Measurements from ENCODE around the gene MRPS33. TPM values are rescaled to one million over a fixed set of nuclear protein-coding genes. Genes with fewer than 3 reads are reported as not detected.

Gene MRPS33
- total and polyA plus RNA-seq, 2 donors (not counting 3 experiments of a cell fraction or from before 2014, with no cell fraction given): 13.5 to 34.1 TPM

- no peaks in the 10 kb centered on the region for H3K4me1 ChIP-seq (ENCODE audit: control insufficient read depth, extremely low read depth, insufficient read depth, low read length)
- H3K27me3 ChIP-seq (ENCODE audit: control insufficient read depth in 2 of 2, insufficient read depth in 2 of 2, low read length in 2 of 2): peaks cover 0 to 1% of the 10 kb centered on the region in 2 experiments
- no peaks in the 10 kb centered on the region for H3K9me3 ChIP-seq (replicated peaks; ENCODE audit: control insufficient read depth, insufficient read depth, low read length)
- H3K9ac ChIP-seq (replicated peaks; ENCODE audit: extremely low read depth, insufficient read depth, low read length): no peak overlapping the region
- intact Hi-C loops (cut with micrococcal nuclease) (no loop called here), dilution Hi-C loops (cut with MboI; ENCODE audit: extremely low pct_ligation_motif_present, low sequenced_read_pairs) (no loop called here)
- H3K36me3 ChIP-seq (ENCODE audit: control insufficient read depth in 2 of 2, extremely low read depth in 1 of 2, insufficient read depth in 2 of 2, low read length in 2 of 2): no peaks in the 10 kb centered on the region
- no peak overlapping the region for H3K4me3 ChIP-seq (replicated peaks in 1 of 3; ENCODE audit: insufficient read depth in 1 of 3, low read depth in 1 of 3, low read length in 3 of 3)
- TF ChIP-seq POLR2A (IDR thresholded peaks at IDR 0.05; ENCODE audit: low read depth, low read length) (no peak), EZH2 (IDR thresholded peaks at IDR 0.05; ENCODE audit: borderline replicate concordance, low read depth, low read length, severe bottlenecking) (no peak), MAX (IDR thresholded peaks at IDR 0.05; ENCODE audit: insufficient read depth, insufficient read length) (no peak), CTCF (IDR thresholded peaks at IDR 0.05; ENCODE audit: extremely low read depth in 1 of 2, insufficient read depth in 1 of 2, low read depth in 1 of 2, low read length in 2 of 2) (no peak), GATA2 (IDR thresholded peaks at IDR 0.05; ENCODE audit: insufficient read depth, insufficient read length, low read depth, low read length) (no peak), FOS (IDR thresholded peaks at IDR 0.05; ENCODE audit: borderline replicate concordance, insufficient read depth, low read length) (no peak), MYC (IDR thresholded peaks at IDR 0.05; ENCODE audit: low read depth, low read length) (no peak), POLR2AphosphoS5 (IDR thresholded peaks at IDR 0.05; ENCODE audit: insufficient read depth, low read depth, low read length) (no peak), JUN (IDR thresholded peaks at IDR 0.05; ENCODE audit: borderline replicate concordance, insufficient read depth, insufficient read length, low read depth) (no peak)
- no peaks in the 10 kb centered on the region for H3K79me2 ChIP-seq (ENCODE audit: control insufficient read depth, insufficient read depth, low read length)
- no TSS peak for BruUV-seq (replicated peaks)
- no peaks in the 10 kb centered on the region for H3K9me1 ChIP-seq (replicated peaks; ENCODE audit: control insufficient read depth, extremely low read depth, insufficient read depth, low read length)
- DNase-seq (ENCODE audit: low read depth, low spot score) (no peak), FAIRE-seq (no peak)
- H2AFZ ChIP-seq (ENCODE audit: low read depth, low read length): no peak overlapping the region
- no peak overlapping the region for H3K4me2 ChIP-seq (ENCODE audit: insufficient read depth, low read length)
- H3K27ac ChIP-seq (ENCODE audit: insufficient read depth, low read depth, low read length): no peak overlapping the region
- CTCF ChIA-PET: no interaction called here
- POLR2A ChIA-PET: no interaction called here
- H4K20me1 ChIP-seq (replicated peaks; ENCODE audit: control insufficient read depth, extremely low read depth, insufficient read depth, low read length): no peaks in the 10 kb centered on the region
Measured at GRCh38 chr7:140998715-140999114, 16.0 kb downstream of the MRPS33 start.

Measured in endothelial cell of umbilical vein (primary cell).